Thyroid gland (tissue), 4 donors: ENCODE data around the gene HTATIP2. TPM values are rescaled to one million over a fixed set of nuclear protein-coding genes. Genes with fewer than 3 reads are reported as not detected.
A peak's percentile ranks its signal among the peaks of the same experiment; 100 is the strongest.
"Not testable (repeated sequence)": the region's sequence is repeated elsewhere in the genome, so short reads cannot be mapped to it uniquely, and the experiment has no call there.

Experiments
- DNase-seq, 2 donors: peaks; one replicate each; pipeline ENCODE4 v3.0.0-alpha.2; 2019
- H3K27ac ChIP-seq, 3 donors: fragments of 200-600 bp; sonication (generic); 1 replicate in 2 of 3; 2 replicates in 1 of 3; pipeline ENCODE4 v1.5.1; 2016 to 2019; ENCODE audit warnings: mild to moderate bottlenecking in 1 of 3, moderate library complexity in 1 of 3
- H3K27me3 ChIP-seq: fragments of 200-600 bp; sonication (generic); one replicate; pipeline ENCODE4 v1.5.1; 2019
- H3K36me3 ChIP-seq, 2 donors: fragments of 200-600 bp; sonication (generic); one replicate each; pipeline ENCODE4 v1.5.1; 2016 to 2019
- H3K4me1 ChIP-seq, 2 donors: fragments of 200-600 bp; sonication (generic); one replicate each; pipeline ENCODE4 v1.5.1; 2017 to 2019
- H3K4me3 ChIP-seq, 3 donors: fragments of 200-600 bp; sonication (generic); replicated peaks in 1 of 3; 1 replicate in 2 of 3; 2 replicates in 1 of 3; pipeline ENCODE4 v1.5.1; 2016; ENCODE audit warnings: mild to moderate bottlenecking in 1 of 3
- H3K9me3 ChIP-seq: fragments of 200-600 bp; sonication (generic); one replicate; pipeline ENCODE4 v1.5.1; 2017
- CTCF ChIP-seq, 6 experiments: fragments of 200-600 bp in 3 of 6; fragments of 450-650 bp in 3 of 6; sonication (generic) in 3 of 6; IDR thresholded peaks; one replicate each; pipeline ENCODE4 v1.5.1; 2016 to 2019; ENCODE audit warnings: antibody characterized with exemption in 6 of 6, mild to moderate bottlenecking in 2 of 6, inconsistent platforms in 1 of 6, moderate library complexity in 1 of 6
- POLR2A ChIP-seq, 2 donors: fragments of 450-650 bp; IDR thresholded peaks; one replicate each; pipeline ENCODE4 v1.6.1; 2017; ENCODE audit warnings: antibody characterized with exemption in 2 of 2, mild to moderate bottlenecking in 2 of 2, moderate library complexity in 1 of 2
- WGBS, 2 donors: methylation state at CpG; one replicate each; pipeline ENCODE4 v1.1.5; 2017; 5-methylcytosine and 5-hydroxymethylcytosine counted together
- intact Hi-C: fragments of 100-400 bp; cut with DNase I; formaldehyde crosslinking; loops from one replicate; pipeline ENCODE4 v1.15.1; 2023
- total RNA-seq, 4 donors: library from RNA; depleted of rRNA; stranded (reverse); fragments of >200 nt; gene quantifications; one replicate each; pipeline ENCODE4 v1.2.3, GENCODE V29; 2016

The HTATIP2 gene
- total RNA-seq, 4 donors from 2014 or later: 70.8 to 151 (median 134) TPM

GRCh38 chr11:20376162-20376730, 12.7 kb downstream of the HTATIP2 start:
- Histone ChIP-seq H3K27me3 (no peaks in the 10 kb centered on the region), H3K4me1 (no peaks in the 10 kb centered on the region), H3K27ac (no peak overlapping the region), H3K4me3 (no peak overlapping the region), H3K9me3 (no peaks in the 10 kb centered on the region), H3K36me3 (peaks cover 25 to 38% of the 10 kb centered on the region in 2 donors)
- TF ChIP-seq CTCF (IDR thresholded peaks at IDR 0.05) (no peak), POLR2A (IDR thresholded peaks at IDR 0.05) (no peak)
- 87 to 88% methylated on average over 3 of the region's 3 CpGs for WGBS, 2 donors
- no peak for DNase-seq
- intact Hi-C loops: no loop called here

GRCh38 chr11:20385996-20386395, 22.5 kb downstream of the HTATIP2 start:
- H3K27ac ChIP-seq, intact Hi-C loops, DNase-seq, H3K4me3 ChIP-seq, H3K4me1 ChIP-seq, H3K27me3 ChIP-seq, H3K9me3 ChIP-seq: not testable (repeated sequence)
- 81 to 84% methylated on average over 15 of the region's 15 CpGs for WGBS, 2 donors
- peaks cover 12 to 17% of the 10 kb centered on the region in 2 donors for H3K36me3 ChIP-seq

DNA sequence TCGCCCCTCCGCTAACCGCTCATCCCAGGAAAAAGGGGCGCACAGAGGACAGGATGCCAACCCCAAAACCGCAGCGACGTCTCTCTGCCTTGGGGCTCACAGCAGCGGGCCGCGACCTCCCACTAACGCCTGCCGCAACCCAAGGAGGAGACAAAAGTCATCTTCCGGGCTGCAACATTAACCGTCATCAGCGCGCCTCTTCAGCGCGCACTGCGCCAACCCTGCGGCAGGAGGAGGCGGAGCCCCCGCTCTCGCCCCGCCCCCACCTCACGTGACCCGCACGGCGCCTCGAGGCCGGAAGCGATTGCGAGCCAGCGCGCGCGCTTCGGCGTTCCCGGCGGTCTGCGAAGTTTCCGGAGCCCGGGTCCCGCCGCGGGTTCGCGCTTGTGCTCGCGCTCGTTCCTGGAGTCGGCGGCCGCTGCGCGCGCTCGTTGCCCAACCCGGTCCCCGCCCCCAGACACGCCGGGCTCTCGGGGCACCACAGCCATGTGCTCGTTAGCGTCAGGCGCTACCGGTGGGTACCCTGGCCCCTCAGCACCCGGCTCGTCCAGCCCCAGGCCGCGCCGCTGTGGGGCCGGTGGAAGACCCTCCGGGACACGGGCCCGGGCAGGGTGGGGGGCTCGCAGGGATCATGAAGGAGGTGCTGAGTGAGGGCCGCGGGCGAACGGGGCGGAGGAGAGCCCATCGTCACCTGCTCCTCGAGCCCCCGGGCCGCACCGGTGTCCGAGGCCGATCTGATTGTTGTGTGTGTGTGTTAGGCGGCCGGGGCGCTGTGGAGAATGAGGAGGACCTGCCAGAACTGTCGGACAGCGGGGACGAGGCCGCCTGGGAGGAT, 24.0 kb downstream of the HTATIP2 start, which contains the start of gene PRMT3:
Gene PRMT3, plus strand, starts transcription at position 456 of the 835 bp plus-strand sequence. Its CDS starts 31 bp downstream, at position 487.
- WGBS, 2 donors: 0 to 1% methylated on average over 20 to 33 of the region's 96 CpGs
- Histone ChIP-seq H3K27ac (peak within 1 kb of the TSS; percentile 93 to 95 (median 94)), H3K36me3 (peaks cover 11 to 12% of the 10 kb centered on the region in 2 donors), H3K4me1 (peaks cover 4% of the 10 kb centered on the region in 2 donors), H3K9me3 (no peaks in the 10 kb centered on the region), H3K4me3 (peak within 1 kb of the TSS; percentile 45 to 79 (median 62)), H3K27me3 (no peaks in the 10 kb centered on the region)
- DNase-seq: peak; percentile 94 to 95
- intact Hi-C loops: no loop called here
- peak; percentile 21 to 94 for TF ChIP-seq POLR2A (IDR thresholded peaks at IDR 0.05)
- peak; percentile 11 to 99 (median 89) for TF ChIP-seq CTCF (IDR thresholded peaks at IDR 0.05)

DNA sequence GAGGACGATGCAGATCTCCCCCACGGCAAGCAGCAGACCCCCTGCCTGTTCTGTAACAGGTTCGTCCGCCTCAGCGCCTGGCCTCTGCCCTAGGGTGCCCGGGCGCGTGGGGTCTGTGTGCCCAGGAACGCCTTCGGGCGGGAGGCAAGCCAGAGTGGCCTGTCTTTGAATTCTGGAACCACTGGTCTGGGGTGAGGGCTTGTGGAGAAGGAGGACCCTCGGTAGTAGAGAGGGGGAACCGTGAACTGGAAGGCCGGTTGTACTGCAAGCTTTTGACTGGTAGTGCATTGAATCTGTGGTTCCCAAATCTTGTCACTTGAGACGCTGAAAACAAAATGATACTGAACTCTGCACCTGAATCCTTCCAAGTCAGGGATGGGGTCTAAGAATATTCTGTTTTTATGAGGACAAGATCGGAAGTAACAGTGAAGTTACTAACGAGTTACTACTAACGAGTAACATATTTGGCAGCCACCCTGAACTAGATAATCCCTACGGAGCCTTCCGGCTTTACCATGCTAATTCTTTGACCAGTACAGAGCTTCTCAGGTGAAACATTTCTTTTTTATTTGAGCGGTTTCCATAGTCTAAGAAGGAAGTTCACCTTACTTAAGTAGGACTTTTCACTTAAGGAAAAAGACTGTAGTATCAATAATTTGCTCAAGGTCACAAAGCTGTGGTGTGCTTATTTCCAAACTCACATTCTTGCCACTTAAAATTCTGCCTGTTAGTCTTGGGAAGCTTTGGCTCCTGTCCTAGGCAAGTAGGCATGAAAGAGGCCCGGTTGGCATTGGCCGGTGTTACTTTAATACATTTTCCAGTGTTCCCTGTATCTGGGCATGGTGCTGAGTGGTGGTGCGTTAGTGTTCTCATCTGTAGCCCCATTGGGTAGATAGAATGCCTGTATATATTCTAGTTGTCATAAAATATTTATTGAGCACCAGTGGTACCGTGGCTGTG, 24.9 kb downstream of the HTATIP2 start:
- H3K9me3 ChIP-seq: no peaks in the 10 kb centered on the region
- peaks cover 4% of the 10 kb centered on the region in 2 donors for H3K4me1 ChIP-seq
- peak overlapping the region; percentile 45 to 79 (median 62) for H3K4me3 ChIP-seq
- no peak for TF ChIP-seq CTCF (IDR thresholded peaks at IDR 0.05)
- peak in 1 of 2 donors; percentile 47 for TF ChIP-seq POLR2A (IDR thresholded peaks at IDR 0.05)
- intact Hi-C loops: no loop called here
- H3K27me3 ChIP-seq: no peaks in the 10 kb centered on the region
- WGBS, 2 donors: 8 to 13% methylated on average over 19 to 24 of the region's 25 CpGs
- peak; percentile 80 to 83 for DNase-seq
- H3K27ac ChIP-seq: peak overlapping the region; percentile 93 to 95 (median 94)
- H3K36me3 ChIP-seq: peaks cover 2 to 3% of the 10 kb centered on the region in 2 donors

- no peaks in the 10 kb centered on the region for H3K27me3 ChIP-seq
- no peak for DNase-seq
- WGBS, 2 donors: 83 to 87% methylated on average over 3 of the region's 3 CpGs
- H3K36me3 ChIP-seq: peaks cover 0 to 25% of the 10 kb centered on the region in 2 donors
- TF ChIP-seq CTCF (IDR thresholded peaks at IDR 0.05) (peak in 4 of 6 experiments; percentile 8 to 51 (median 28)), POLR2A (IDR thresholded peaks at IDR 0.05) (no peak)
- no peaks in the 10 kb centered on the region for H3K4me1 ChIP-seq
- no peak overlapping the region for H3K27ac ChIP-seq
- intact Hi-C loops: no loop called here
- no peak overlapping the region for H3K4me3 ChIP-seq
- no peaks in the 10 kb centered on the region for H3K9me3 ChIP-seq
Measured at GRCh38 chr11:20397281-20397680, 33.8 kb downstream of the HTATIP2 start.
